Activated T-cell treated with anti-CD3 and anti-CD28 coated beads, Interleukin-2, amount 50 U/mL, for 4 hours (primary cell): Measurements from ENCODE around the gene TUBB8B. TPM values are rescaled to one million over a fixed set of nuclear protein-coding genes. Genes with fewer than 3 reads are reported as not detected.
"Not testable (repeated sequence)": the region's sequence is repeated elsewhere in the genome, so short reads cannot be mapped to it uniquely, and the experiment has no call there.

ENCODE experiments used
- ATAC-seq, 2 donors: fragments of 200-7000 bp; cut with Tn5 transposase; one replicate each; pipeline ENCODE4 v1.10.0; 2021
- DNase-seq: peaks from one replicate; pipeline ENCODE4 v3.0.0-alpha.2; 2020
- H3K27me3 Mint-ChIP-seq: one replicate; pipeline ENCODE4 v1.8.0; 2021; ENCODE audit warnings: low read depth, mixed read lengths
- H3K36me3 Mint-ChIP-seq: one replicate; pipeline ENCODE4 v1.8.0; 2022; ENCODE audit warnings: mixed read lengths; ENCODE audit not compliant: insufficient read depth
- H3K4me1 Mint-ChIP-seq: one replicate; pipeline ENCODE4 v1.8.0; 2021; ENCODE audit warnings: low read depth, mixed read lengths
- H3K4me3 Mint-ChIP-seq: one replicate; pipeline ENCODE4 v1.8.0; 2021; ENCODE audit warnings: mild to moderate bottlenecking, moderate library complexity, mixed read lengths
- H3K9me3 Mint-ChIP-seq: one replicate; pipeline ENCODE4 v1.8.0; 2021; ENCODE audit warnings: mixed read lengths
- total RNA-seq, 3 donors: library from RNA; stranded (reverse); gene quantifications; one replicate each; pipeline ENCODE4 v1.2.1, GENCODE V29; 2021

TUBB8B gene
- total RNA-seq, 3 donors from 2014 or later, result not detected

DNA sequence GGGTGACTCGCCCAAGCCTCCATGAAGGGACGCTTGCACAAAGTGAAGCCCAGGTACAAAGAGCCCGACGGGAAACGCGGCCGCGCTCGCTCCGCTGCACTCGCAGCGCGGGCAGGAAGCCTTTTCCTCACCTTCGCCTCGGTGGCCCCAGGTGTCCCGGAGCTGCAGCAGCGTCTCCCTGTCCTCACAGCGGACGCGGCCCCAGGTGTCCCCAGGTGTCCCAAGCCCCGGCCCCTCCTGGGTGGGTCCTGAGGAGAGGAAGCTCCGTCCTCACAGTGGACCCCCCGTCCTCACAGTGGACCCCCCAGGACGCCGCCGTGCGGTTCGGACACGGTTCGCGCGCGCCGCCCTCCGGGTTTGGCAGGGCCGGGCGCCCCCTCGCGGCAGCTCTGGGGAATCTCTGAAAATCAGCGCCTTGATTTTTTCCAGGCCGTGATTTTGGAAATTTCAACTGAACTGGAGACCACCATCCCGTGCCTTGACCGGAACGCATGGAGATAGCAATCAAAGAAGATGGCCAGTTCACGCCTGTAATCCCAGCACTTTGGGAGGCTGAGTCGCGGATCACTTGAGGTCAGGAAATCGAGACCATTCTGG is 23.9 kb upstream of the TUBB8B start:
- peak in 1 of 2 donors; percentile 28 for ATAC-seq
- H3K9me3 Mint-ChIP-seq, DNase-seq, H3K4me1 Mint-ChIP-seq, H3K4me3 Mint-ChIP-seq, H3K36me3 Mint-ChIP-seq: not testable (repeated sequence)
- H3K27me3 Mint-ChIP-seq, result peaks cover 11% of the 10 kb centered on the region

DNA sequence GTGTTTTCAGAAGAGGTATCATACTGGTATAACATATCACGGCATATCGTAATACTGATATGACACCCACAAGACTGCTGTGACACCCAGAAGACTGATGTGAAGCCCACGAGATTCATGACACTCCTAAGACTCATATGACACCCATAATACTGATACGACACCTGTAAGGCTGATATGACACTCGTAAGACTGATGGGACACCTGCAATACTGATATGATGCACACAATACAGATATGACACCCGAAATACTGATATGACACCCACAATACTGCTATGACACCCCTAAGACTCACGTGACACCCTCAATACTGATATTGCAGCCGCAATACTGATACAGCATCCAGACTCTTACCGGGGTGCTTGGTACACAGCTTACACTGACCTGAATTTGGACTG is 18.3 kb upstream of the TUBB8B start:
- not testable (repeated sequence) for H3K36me3 Mint-ChIP-seq, H3K4me1 Mint-ChIP-seq, DNase-seq, H3K9me3 Mint-ChIP-seq, H3K4me3 Mint-ChIP-seq
- ATAC-seq, result peak; percentile 55 to 76
- H3K27me3 Mint-ChIP-seq, result peaks cover 30% of the 10 kb centered on the region

DNA sequence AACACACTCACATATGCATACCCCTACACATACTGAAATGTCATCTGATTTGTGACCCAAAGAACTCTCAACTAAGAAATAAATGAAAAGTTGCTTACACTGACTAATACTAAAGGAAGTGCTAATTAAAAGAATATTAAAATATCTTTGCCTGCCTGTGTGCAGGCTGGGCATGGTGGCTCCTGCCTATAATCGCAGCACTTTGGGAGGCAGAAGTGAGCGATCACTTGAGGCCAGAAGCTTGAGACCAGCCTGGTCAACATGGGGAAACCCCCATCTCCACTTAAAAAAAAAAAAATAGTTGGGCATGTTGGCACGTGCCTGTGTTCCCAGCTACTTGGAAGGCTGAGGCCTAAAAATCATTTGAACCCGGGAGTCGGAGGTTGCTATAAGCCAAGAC is 14.9 kb upstream of the TUBB8B start:
- H3K36me3 Mint-ChIP-seq, H3K9me3 Mint-ChIP-seq, H3K4me1 Mint-ChIP-seq, ATAC-seq, H3K4me3 Mint-ChIP-seq, DNase-seq: not testable (repeated sequence)
- peaks cover 41% of the 10 kb centered on the region for H3K27me3 Mint-ChIP-seq

DNA sequence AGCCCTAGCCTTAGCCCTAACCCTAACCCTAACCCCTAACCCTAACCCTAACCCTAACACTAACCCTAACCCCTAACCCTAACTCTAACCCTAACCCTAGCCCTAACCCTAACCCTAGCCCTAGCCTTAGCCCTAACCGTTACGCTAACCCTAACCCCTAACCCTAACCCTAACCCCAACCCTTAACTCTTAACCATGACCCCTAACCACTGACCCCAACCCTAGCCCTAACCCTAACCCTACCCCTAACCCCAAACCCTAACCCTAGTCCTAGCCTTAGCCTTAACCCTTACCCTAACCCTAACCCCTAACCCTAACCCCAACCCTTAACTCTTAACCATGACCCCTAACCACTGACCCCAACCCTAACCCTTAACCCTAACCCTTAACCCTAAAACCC is 14.2 kb upstream of the TUBB8B start:
- DNase-seq, H3K9me3 Mint-ChIP-seq, ATAC-seq, H3K36me3 Mint-ChIP-seq, H3K4me3 Mint-ChIP-seq, H3K4me1 Mint-ChIP-seq: not testable (repeated sequence)
- peaks cover 39% of the 10 kb centered on the region for H3K27me3 Mint-ChIP-seq

DNA sequence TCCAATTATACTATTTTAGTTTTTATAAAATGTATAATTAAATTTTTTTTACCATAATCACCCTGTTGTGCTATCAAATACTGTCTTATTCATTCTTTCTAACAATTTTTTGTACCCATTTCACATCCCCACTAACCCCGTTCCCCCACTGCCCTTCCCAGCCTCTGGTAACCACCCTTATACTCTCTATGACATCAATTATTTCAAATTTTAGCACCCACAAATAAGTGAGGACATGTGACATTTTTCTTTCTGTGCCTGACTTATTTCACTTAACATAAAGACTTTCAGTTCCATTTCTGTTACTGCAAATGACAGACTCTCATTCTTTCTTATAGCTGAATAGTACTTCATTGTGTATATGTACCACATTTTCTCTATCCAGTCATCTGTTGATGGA is 5.0 kb upstream of the TUBB8B start:
- not testable (repeated sequence) for H3K27me3 Mint-ChIP-seq, H3K4me1 Mint-ChIP-seq, DNase-seq, H3K36me3 Mint-ChIP-seq, H3K9me3 Mint-ChIP-seq, ATAC-seq, H3K4me3 Mint-ChIP-seq

DNA sequence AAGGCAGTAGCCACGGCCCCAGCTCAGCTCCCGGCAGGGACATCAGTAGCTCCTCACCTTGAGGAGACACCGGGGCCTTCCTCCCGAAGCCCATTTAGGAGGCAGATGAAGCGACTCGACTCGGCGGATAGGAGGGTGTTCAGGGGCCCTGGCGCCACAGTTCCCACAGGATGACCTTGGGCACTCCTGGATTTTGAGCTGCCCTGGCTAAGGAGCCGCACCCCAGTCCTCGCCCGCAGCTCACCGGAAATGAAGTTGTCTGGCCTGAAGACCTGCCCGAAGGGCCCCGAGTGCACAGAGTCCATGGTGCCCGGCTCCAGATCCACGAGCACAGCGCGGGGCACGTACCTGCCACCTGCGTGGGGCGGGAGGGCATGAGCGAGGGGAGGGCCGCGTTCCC is 719 bp downstream of the TUBB8B start:
- not testable (repeated sequence) for ATAC-seq, H3K4me1 Mint-ChIP-seq, H3K27me3 Mint-ChIP-seq, H3K36me3 Mint-ChIP-seq, H3K4me3 Mint-ChIP-seq, DNase-seq, H3K9me3 Mint-ChIP-seq

DNA sequence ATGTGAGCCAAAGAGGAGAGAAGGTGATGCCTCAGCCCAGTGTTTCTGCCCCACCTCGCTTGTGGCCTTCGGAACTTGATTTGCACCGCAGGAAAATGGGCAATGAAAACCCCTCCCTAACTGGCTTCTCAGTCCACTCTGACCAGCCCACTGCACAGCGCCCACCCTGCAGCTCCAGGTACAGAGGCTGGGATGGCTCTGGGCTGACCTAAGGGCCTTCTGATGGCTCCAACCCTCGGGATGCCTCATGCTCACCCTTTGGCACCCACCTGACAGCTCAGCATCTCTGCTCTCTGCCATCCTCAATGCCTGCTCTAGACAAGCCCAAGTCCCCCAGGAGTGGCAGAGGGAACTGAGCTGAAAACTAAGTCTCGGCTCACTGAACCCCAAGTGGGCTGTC is 36.2 kb downstream of the TUBB8B start:
- H3K27me3 Mint-ChIP-seq, H3K4me3 Mint-ChIP-seq, H3K36me3 Mint-ChIP-seq, DNase-seq, H3K4me1 Mint-ChIP-seq, H3K9me3 Mint-ChIP-seq, ATAC-seq: not testable (repeated sequence)

DNA sequence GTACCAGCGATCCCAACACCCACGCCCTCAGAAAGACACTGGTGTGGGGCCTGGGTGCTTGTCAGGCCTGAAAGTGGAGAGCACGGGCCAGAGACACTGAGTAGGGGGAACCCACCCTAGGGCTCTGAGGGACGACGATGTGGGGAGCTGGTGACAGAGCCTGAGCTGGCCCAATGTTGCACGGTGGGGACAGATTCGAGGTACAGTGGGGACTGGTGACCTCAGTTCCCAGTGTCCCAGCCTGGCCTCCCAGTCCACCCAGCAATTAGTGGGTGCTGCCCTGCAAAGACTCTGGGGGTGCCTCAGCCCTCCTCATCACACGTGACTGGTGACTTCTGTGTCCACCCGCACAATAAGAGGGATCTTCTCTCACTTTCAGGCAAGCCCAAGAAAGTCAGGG is 36.6 kb downstream of the TUBB8B start:
- H3K9me3 Mint-ChIP-seq, H3K27me3 Mint-ChIP-seq, H3K4me1 Mint-ChIP-seq, DNase-seq, H3K36me3 Mint-ChIP-seq, H3K4me3 Mint-ChIP-seq, ATAC-seq: not testable (repeated sequence)

GRCh38 chr18:11383-12274 is 37.8 kb downstream of the TUBB8B start:
- H3K4me3 Mint-ChIP-seq, H3K27me3 Mint-ChIP-seq, DNase-seq, ATAC-seq, H3K9me3 Mint-ChIP-seq, H3K4me1 Mint-ChIP-seq, H3K36me3 Mint-ChIP-seq: not testable (repeated sequence)

- not testable (repeated sequence) for DNase-seq, H3K4me1 Mint-ChIP-seq, H3K27me3 Mint-ChIP-seq, ATAC-seq, H3K4me3 Mint-ChIP-seq, H3K36me3 Mint-ChIP-seq, H3K9me3 Mint-ChIP-seq
These were observed 38.7 kb downstream of the TUBB8B start for GRCh38 chr18:10624-11184.

GRCh38 chr18:9937-10336 is 39.5 kb downstream of the TUBB8B start:
- H3K9me3 Mint-ChIP-seq, H3K36me3 Mint-ChIP-seq, H3K4me1 Mint-ChIP-seq, DNase-seq, ATAC-seq, H3K4me3 Mint-ChIP-seq, H3K27me3 Mint-ChIP-seq: not testable (repeated sequence)

Other genes starting within 250 kb of the TUBB8B start
- gene USP14, start 108.9 kb upstream of the TUBB8B start, total RNA-seq, result 100 to 1,000 TPM; 109 to 118 (median 115) TPM
- 10 to 100 TPM; 51.5 to 54.6 (median 51.6) TPM for gene THOC1, start 218.4 kb upstream of the TUBB8B start, total RNA-seq